ENCODE results near the gene BCAS3.
"Not testable (repeated sequence)": the region's sequence is repeated elsewhere in the genome, so short reads cannot be mapped to it uniquely, and the experiment has no call there.

The BCAS3 gene

GRCh38 chr17:60947100-60947499 is 269.4 kb downstream of the BCAS3 start:
- DNase-seq: no peak

GRCh38 chr17:60947543-60947942 is 269.9 kb downstream of the BCAS3 start:
- DNase-seq: no peak

- DNase-seq: no peak
These were observed 275.1 kb downstream of the BCAS3 start for GRCh38 chr17:60952747-60953146.

GRCh38 chr17:60959011-60959410 is 281.4 kb downstream of the BCAS3 start:
- no peak for DNase-seq

- DNase-seq: no peak
These were observed 282.0 kb downstream of the BCAS3 start for GRCh38 chr17:60959696-60960095.

- DNase-seq: no peak
These were observed 282.9 kb downstream of the BCAS3 start for GRCh38 chr17:60960398-60961065.

GRCh38 chr17:60964160-60964559 is 286.5 kb downstream of the BCAS3 start:
- DNase-seq: no peak

GRCh38 chr17:60968266-60968665 is 290.6 kb downstream of the BCAS3 start:
- no peak for DNase-seq

- DNase-seq: no peak
These were observed 291.9 kb downstream of the BCAS3 start for GRCh38 chr17:60969500-60970037.

GRCh38 chr17:60970741-60971140 is 293.1 kb downstream of the BCAS3 start:
- no peak for DNase-seq

GRCh38 chr17:60971515-60972369 is 294.1 kb downstream of the BCAS3 start:
- DNase-seq: peak; percentile 38

GRCh38 chr17:60976861-60977260 is 299.2 kb downstream of the BCAS3 start:
- DNase-seq: not testable (repeated sequence)

GRCh38 chr17:60989379-60989778 is 311.7 kb downstream of the BCAS3 start:
- DNase-seq: no peak

GRCh38 chr17:60989846-60990245 is 312.2 kb downstream of the BCAS3 start:
- no peak for DNase-seq

GRCh38 chr17:60993497-60993896 is 315.8 kb downstream of the BCAS3 start:
- no peak for DNase-seq

GRCh38 chr17:60995680-60996079 is 318.0 kb downstream of the BCAS3 start:
- DNase-seq: no peak

GRCh38 chr17:61000911-61001310 is 323.3 kb downstream of the BCAS3 start:
- DNase-seq: no peak

- no peak for DNase-seq
These were observed 324.7 kb downstream of the BCAS3 start for GRCh38 chr17:61002316-61002736.

GRCh38 chr17:61005358-61005757 is 327.7 kb downstream of the BCAS3 start:
- no peak for DNase-seq

- DNase-seq: not testable (repeated sequence)
These were observed 328.3 kb downstream of the BCAS3 start for GRCh38 chr17:61005958-61006357.

GRCh38 chr17:61007980-61008379 is 330.3 kb downstream of the BCAS3 start:
- DNase-seq: no peak

- no peak for DNase-seq
These were observed 332.0 kb downstream of the BCAS3 start for GRCh38 chr17:61009663-61010062.

- DNase-seq: no peak
These were observed 333.1 kb downstream of the BCAS3 start for GRCh38 chr17:61010661-61011170.

GRCh38 chr17:61011251-61011650 is 333.6 kb downstream of the BCAS3 start:
- no peak for DNase-seq
